DOHH2 (cell line): Measurements from ENCODE around the gene OSTN.

Experiments
- EZH2phosphoT487 ChIP-seq: fragments of 200-600 bp; sonication (generic); IDR thresholded peaks from 2 replicates; pipeline ENCODE4 v1.6.1; 2017; ENCODE audit warnings: borderline replicate concordance, mild to moderate bottlenecking, antibody characterized with exemption, low read length, moderate library complexity, mixed read lengths
- TF ChIP-seq, protein P1 (sequence below): fragments of 200-600 bp; sonication (generic); IDR thresholded peaks from one replicate; pipeline ENCODE4 v1.5.1; 2014; ENCODE audit warnings: antibody characterized with exemption, mild to moderate bottlenecking, low read depth, low read length; ENCODE audit not compliant: poor library complexity, severe bottlenecking

DNA sequence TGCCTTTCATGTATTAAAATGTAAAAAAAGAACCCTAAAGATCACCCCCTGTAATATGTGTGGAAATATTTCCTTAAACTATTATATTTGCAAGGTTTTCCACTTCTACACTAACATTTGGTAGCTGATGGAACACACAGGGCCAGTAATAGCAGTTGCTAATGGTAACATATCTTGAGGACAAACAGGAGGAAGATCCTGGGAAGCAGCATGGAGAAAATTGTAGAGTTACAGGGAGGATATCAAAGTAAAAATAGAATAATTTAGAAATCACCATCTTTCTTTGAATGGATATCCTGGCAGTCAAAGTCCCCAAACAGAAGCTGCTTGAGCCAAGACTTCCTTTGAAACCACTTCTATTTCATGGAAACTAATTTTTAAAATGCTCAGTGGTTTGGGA, 29.5 kb upstream of the OSTN start:
- TF ChIP-seq EZH2phosphoT487, result no peak
- TF ChIP-seq, protein P1, sequence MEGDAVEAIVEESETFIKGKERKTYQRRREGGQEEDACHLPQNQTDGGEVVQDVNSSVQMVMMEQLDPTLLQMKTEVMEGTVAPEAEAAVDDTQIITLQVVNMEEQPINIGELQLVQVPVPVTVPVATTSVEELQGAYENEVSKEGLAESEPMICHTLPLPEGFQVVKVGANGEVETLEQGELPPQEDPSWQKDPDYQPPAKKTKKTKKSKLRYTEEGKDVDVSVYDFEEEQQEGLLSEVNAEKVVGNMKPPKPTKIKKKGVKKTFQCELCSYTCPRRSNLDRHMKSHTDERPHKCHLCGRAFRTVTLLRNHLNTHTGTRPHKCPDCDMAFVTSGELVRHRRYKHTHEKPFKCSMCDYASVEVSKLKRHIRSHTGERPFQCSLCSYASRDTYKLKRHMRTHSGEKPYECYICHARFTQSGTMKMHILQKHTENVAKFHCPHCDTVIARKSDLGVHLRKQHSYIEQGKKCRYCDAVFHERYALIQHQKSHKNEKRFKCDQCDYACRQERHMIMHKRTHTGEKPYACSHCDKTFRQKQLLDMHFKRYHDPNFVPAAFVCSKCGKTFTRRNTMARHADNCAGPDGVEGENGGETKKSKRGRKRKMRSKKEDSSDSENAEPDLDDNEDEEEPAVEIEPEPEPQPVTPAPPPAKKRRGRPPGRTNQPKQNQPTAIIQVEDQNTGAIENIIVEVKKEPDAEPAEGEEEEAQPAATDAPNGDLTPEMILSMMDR, result no peak
